OCI-LY7 (cell line): ENCODE data around the gene GALNT4. TPM values are rescaled to one million over a fixed set of nuclear protein-coding genes. Genes with fewer than 3 reads are reported as not detected.

Source experiments
- BruUV-seq: library from RNA; stranded (reverse); fragments of 400-500 nt; replicated peaks from 2 replicates; lab custom pipeline; 2021; lab: Mats Ljungman, UMichigan
- CTCF ChIA-PET: fragments of 300-600 bp; sonication (Branson Sonifier 250); formaldehyde crosslinking; loops from one replicate; lab custom pipeline; 2022; ENCODE audit warnings: antibody characterized with exemption; ENCODE audit not compliant: unreplicated experiment; lab: Charles Lee
- POLR2A ChIA-PET: fragments of 300-600 bp; sonication (Branson Sonifier 250); formaldehyde crosslinking; loops from one replicate; lab custom pipeline; 2022; ENCODE audit warnings: antibody characterized with exemption; lab: Charles Lee
- DNase-seq: peaks from one replicate; pipeline ENCODE4 v3.0.0-alpha.2; 2015; ENCODE audit warnings: low spot score
- H2AFZ ChIP-seq: fragments of 200-600 bp; sonication (generic), shearing (Covaris generic); 2 replicates; pipeline ENCODE4 v1.6.1; 2014; ENCODE audit warnings: mild to moderate bottlenecking, antibody characterized with exemption, low read length, moderate library complexity
- H3K27ac ChIP-seq: fragments of 200-600 bp; sonication (generic); 2 replicates; pipeline ENCODE4 v1.5.1; 2014; ENCODE audit warnings: mixed run types, low read depth, mild to moderate bottlenecking, moderate library complexity, low read length, inconsistent platforms; ENCODE audit not compliant: poor library complexity, severe bottlenecking
- H3K36me3 ChIP-seq: fragments of 200-600 bp; sonication (generic); 2 replicates; pipeline ENCODE4 v1.6.1; 2014; ENCODE audit warnings: mild to moderate bottlenecking, antibody characterized with exemption, low read length, moderate library complexity, mixed read lengths; ENCODE audit not compliant: insufficient read depth
- H3K4me1 ChIP-seq: fragments of 200-600 bp; sonication (generic); 2 replicates; pipeline ENCODE4 v1.5.1; 2014; ENCODE audit warnings: mild to moderate bottlenecking, low read length; ENCODE audit not compliant: insufficient read depth, poor library complexity, severe bottlenecking
- H3K4me2 ChIP-seq: fragments of 200-600 bp; sonication (generic); 2 replicates; pipeline ENCODE4 v1.6.1; 2014; ENCODE audit warnings: mild to moderate bottlenecking, low read length
- H3K4me3 ChIP-seq: fragments of 200-600 bp; sonication (generic); 2 replicates; pipeline ENCODE4 v1.5.1; 2014; ENCODE audit warnings: mild to moderate bottlenecking, low read depth, low read length; ENCODE audit not compliant: poor library complexity, severe bottlenecking
- H3K79me2 ChIP-seq: fragments of 200-600 bp; sonication (generic); 2 replicates; pipeline ENCODE4 v1.6.1; 2016; ENCODE audit warnings: low read depth, mild to moderate bottlenecking, low read length, moderate library complexity, mixed read lengths; ENCODE audit not compliant: insufficient read depth
- H3K9me2 ChIP-seq: fragments of 200-600 bp; sonication (generic); 2 replicates; pipeline ENCODE4 v1.6.1; 2016; ENCODE audit warnings: mild to moderate bottlenecking, low read length, mixed read lengths; ENCODE audit not compliant: insufficient read depth
- H3K9me3 ChIP-seq: fragments of 200-600 bp; sonication (generic); 2 replicates; pipeline ENCODE4 v1.6.1; 2014; ENCODE audit warnings: mild to moderate bottlenecking, mixed run types, low read length, mixed read lengths
- H4K20me1 ChIP-seq: fragments of 200-600 bp; sonication (generic); 2 replicates; pipeline ENCODE4 v1.6.1; 2014; ENCODE audit warnings: mild to moderate bottlenecking, antibody characterized with exemption, low read length, moderate library complexity, mixed read lengths; ENCODE audit not compliant: insufficient read depth
- EZH2phosphoT487 ChIP-seq: fragments of 200-600 bp; sonication (generic); IDR thresholded peaks from 2 replicates; pipeline ENCODE4 v1.6.1; 2018; ENCODE audit warnings: low read depth, borderline replicate concordance, mild to moderate bottlenecking, mixed run types, antibody characterized with exemption, low read length, moderate library complexity, mixed read lengths
- intact Hi-C: fragments of 100-400 bp; cut with micrococcal nuclease; formaldehyde crosslinking; loops from one replicate; pipeline ENCODE4 v1.10.0; 2022; ENCODE audit not compliant: unreplicated experiment
- total RNA-seq, 2 experiments: library from RNA; depleted of rRNA in 1 of 2; stranded (reverse); fragments of >200 nt in 1 of 2; shearing (Covaris generic) in 1 of 2; gene quantifications; 2 replicates each; pipeline ENCODE4 v1.2.3, GENCODE V29; 2014 to 2022
- TF ChIP-seq, protein P1 (sequence below): fragments of 200-600 bp; sonication (generic); conservative IDR thresholded peaks from 2 replicates; pipeline ENCODE4 v1.5.1; 2014; ENCODE audit warnings: mild to moderate bottlenecking, antibody characterized with exemption, low read length, moderate library complexity, mixed read lengths

GALNT4 gene
- total RNA-seq, 2 experiments from 2014 or later: 2.1 to 3.7 TPM

DNA sequence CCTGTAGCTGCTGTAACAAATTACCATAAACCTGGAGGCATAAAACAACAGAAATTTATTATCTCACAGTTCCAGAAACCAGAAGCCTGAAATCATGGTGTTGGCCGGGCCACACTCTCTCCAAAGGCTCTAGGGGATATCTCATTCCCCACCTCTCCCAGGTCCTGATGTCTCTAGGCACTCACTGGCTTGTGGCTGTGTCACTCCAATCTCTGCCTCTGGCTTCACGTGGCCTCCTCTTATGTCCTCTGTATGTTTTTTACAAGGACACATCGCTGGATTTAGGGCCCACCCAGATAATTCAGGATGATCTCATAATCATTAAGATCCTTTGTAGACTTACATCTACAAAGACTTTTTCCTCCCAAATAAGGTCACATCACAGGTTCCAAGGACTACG lies 8.0 kb downstream of the GALNT4 start:
- DNase-seq: no peak

DNA sequence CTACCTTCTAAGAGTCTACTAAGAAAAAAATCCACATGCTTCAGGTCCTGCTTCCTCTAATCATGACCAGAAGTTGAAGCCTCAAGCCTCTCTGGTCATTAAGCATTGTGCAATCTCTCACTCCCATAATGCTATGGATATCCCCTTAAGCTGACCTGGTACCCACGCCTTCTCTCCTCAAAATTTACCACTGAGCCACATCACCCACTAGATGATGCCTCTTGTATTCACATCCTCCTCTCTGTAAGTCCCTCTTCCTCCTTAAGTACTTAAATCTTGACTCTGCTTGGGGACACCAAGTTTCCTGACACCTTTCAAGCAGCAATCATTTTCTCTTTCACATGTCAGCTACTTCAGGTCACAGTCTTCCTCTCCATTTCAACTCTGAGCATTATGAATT lies 9.8 kb downstream of the GALNT4 start:
- H3K79me2 ChIP-seq: 0 out of 2 replicates have a peak, but pooled peaks cover 3% of the 10 kb centered on the region
- no peaks in the 10 kb centered on the region for H3K4me1 ChIP-seq
- H3K36me3 ChIP-seq: 0 out of 2 replicates have a peak, but pooled peaks cover under 1% of the 10 kb centered on the region
- DNase-seq: no peak
- H3K9me3 ChIP-seq: no peaks in the 10 kb centered on the region
- intact Hi-C loops: no loop called here
- no peak overlapping the region for H2AFZ ChIP-seq
- ChIA-PET POLR2A (interaction anchor here (0.6 kb wide), 1 partner anchor 469 kb away, joined by 4 read pairs; no protein-coding TSS in a partner anchor), CTCF (no interaction called here)
- H3K4me2 ChIP-seq: no peak overlapping the region
- H4K20me1 ChIP-seq: 0 out of 2 replicates have a peak, but pooled peaks cover 3% of the 10 kb centered on the region
- H3K9me2 ChIP-seq: no peaks in the 10 kb centered on the region
- H3K4me3 ChIP-seq: no peak overlapping the region
- TF ChIP-seq, protein P1, sequence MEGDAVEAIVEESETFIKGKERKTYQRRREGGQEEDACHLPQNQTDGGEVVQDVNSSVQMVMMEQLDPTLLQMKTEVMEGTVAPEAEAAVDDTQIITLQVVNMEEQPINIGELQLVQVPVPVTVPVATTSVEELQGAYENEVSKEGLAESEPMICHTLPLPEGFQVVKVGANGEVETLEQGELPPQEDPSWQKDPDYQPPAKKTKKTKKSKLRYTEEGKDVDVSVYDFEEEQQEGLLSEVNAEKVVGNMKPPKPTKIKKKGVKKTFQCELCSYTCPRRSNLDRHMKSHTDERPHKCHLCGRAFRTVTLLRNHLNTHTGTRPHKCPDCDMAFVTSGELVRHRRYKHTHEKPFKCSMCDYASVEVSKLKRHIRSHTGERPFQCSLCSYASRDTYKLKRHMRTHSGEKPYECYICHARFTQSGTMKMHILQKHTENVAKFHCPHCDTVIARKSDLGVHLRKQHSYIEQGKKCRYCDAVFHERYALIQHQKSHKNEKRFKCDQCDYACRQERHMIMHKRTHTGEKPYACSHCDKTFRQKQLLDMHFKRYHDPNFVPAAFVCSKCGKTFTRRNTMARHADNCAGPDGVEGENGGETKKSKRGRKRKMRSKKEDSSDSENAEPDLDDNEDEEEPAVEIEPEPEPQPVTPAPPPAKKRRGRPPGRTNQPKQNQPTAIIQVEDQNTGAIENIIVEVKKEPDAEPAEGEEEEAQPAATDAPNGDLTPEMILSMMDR: no peak
- no peak for TF ChIP-seq EZH2phosphoT487
- BruUV-seq: no TSS peak
- H3K27ac ChIP-seq: no peak overlapping the region

More for the DNA sequence above, 8.0 kb downstream of the GALNT4 start:
- no peaks in the 10 kb centered on the region for H3K9me3 ChIP-seq
- ChIA-PET CTCF (no interaction called here), POLR2A (interaction anchor here (0.6 kb wide), 1 partner anchor 143 kb away, joined by 3 read pairs; no protein-coding TSS in a partner anchor)
- H3K27ac ChIP-seq: no peak overlapping the region
- H3K4me2 ChIP-seq: no peak overlapping the region
- intact Hi-C loops: no loop called here
- H3K4me1 ChIP-seq: peaks cover 2% of the 10 kb centered on the region
- H2AFZ ChIP-seq: no peak overlapping the region
- no peak overlapping the region for H3K4me3 ChIP-seq
- no peaks in the 10 kb centered on the region for H3K9me2 ChIP-seq
- H4K20me1 ChIP-seq: 0 out of 2 replicates have a peak, but pooled peaks cover 6% of the 10 kb centered on the region
- TF ChIP-seq EZH2phosphoT487: no peak
- TF ChIP-seq, protein P1: no peak
- peaks cover 18% of the 10 kb centered on the region; the same call in 1 of the 2 replicates for H3K79me2 ChIP-seq
- no TSS peak for BruUV-seq
- peaks cover 7% of the 10 kb centered on the region; the same call in 1 of the 2 replicates for H3K36me3 ChIP-seq

DNA sequence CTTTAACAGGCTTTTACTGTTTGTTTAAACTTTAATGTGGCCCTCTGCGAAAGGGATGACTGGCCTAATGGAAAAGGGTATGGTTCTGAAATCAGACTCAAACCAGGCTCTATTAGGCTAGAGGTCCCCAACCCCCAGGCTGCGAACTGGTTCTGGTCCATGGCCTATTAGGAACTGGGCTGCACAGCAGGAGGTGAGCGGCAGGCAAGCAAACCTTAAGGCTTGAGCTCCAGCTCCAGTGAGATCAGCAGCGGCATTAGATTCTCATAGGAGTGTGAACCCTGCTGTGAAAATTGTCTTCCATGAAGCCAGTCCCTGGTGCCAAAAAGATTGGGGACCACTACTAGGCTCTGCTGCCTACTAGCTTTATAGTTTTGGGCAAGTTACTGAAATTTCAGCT lies 11.1 kb downstream of the GALNT4 start:
- Histone ChIP-seq H3K9me2 (no peaks in the 10 kb centered on the region), H4K20me1 (no peaks in the 10 kb centered on the region), H2AFZ (no peak overlapping the region), H3K36me3 (no peaks in the 10 kb centered on the region), H3K4me1 (no peaks in the 10 kb centered on the region), H3K4me3 (no peak overlapping the region), H3K4me2 (no peak overlapping the region), H3K9me3 (no peaks in the 10 kb centered on the region), H3K79me2 (no peaks in the 10 kb centered on the region), H3K27ac (no peak overlapping the region)
- intact Hi-C loops: no loop called here
- POLR2A ChIA-PET: interaction anchor here (1.9 kb wide), 1 partner anchor 14 kb away, joined by 9 read pairs; no protein-coding TSS in a partner anchor
- DNase-seq: no peak
- no TSS peak for BruUV-seq
- CTCF ChIA-PET: no interaction called here
- TF ChIP-seq, protein P1: no peak
